CD4-positive, alpha-beta memory T cell (primary cell): ENCODE data around the gene TBC1D2. TPM values are rescaled to one million over a fixed set of nuclear protein-coding genes. Genes with fewer than 3 reads are reported as not detected.

Source experiments
- CTCF ChIA-PET: fragments of 350-600 bp; sonication (Branson Sonifier 250); formaldehyde crosslinking; loops from one replicate; lab custom pipeline; 2021; ENCODE audit warnings: inconsistent platforms; ENCODE audit not compliant: partially characterized antibody; lab: Charles Lee
- POLR2A ChIA-PET: fragments of 350-600 bp; sonication (Branson Sonifier 250); formaldehyde crosslinking; loops from one replicate; lab custom pipeline; 2021; ENCODE audit not compliant: partially characterized antibody; lab: Charles Lee
- DNase-seq, 5 donors: peaks; one replicate each; pipeline versions ENCODE4 v3.0.0 to v3.0.0-alpha.2; 2020 to 2022; ENCODE audit warnings: mixed read lengths in 1 of 5
- H3K27ac ChIP-seq: one replicate; pipeline ENCODE4 v1.7.0; 2013; ENCODE audit warnings: low read depth, low read length
- H3K27me3 ChIP-seq: 2 replicates; pipeline ENCODE4 v1.7.0; 2013; ENCODE audit warnings: mild to moderate bottlenecking, low read length, moderate library complexity; ENCODE audit not compliant: insufficient read depth
- H3K36me3 ChIP-seq: 2 replicates; pipeline ENCODE4 v1.7.0; 2013; ENCODE audit warnings: mild to moderate bottlenecking, low read length, moderate library complexity; ENCODE audit not compliant: insufficient read depth
- H3K4me1 ChIP-seq: 2 replicates; pipeline ENCODE4 v1.7.0; 2013; ENCODE audit warnings: mild to moderate bottlenecking, low read length, moderate library complexity; ENCODE audit not compliant: insufficient read depth
- H3K4me3 ChIP-seq, 2 donors: one replicate each; pipeline ENCODE4 v1.7.0; 2013; ENCODE audit warnings: low read length in 2 of 2, mild to moderate bottlenecking in 1 of 2
- H3K9me3 ChIP-seq, 2 donors: one replicate each; pipeline ENCODE4 v1.7.0; 2013; ENCODE audit warnings: low read length in 2 of 2, control low read depth in 1 of 2; ENCODE audit not compliant: control insufficient read depth in 1 of 2
- H3K27ac Mint-ChIP-seq, 7 donors: one replicate each; pipeline ENCODE4 v1.8.0; 2020 to 2021; ENCODE audit warnings: mixed read lengths in 7 of 7, mild to moderate bottlenecking in 6 of 7, inconsistent platforms in 3 of 7, moderate library complexity in 3 of 7
- H3K27me3 Mint-ChIP-seq, 2 donors: one replicate each; pipeline ENCODE4 v1.8.0; 2020 to 2021; ENCODE audit warnings: mixed read lengths in 2 of 2
- H3K36me3 Mint-ChIP-seq, 2 donors: one replicate each; pipeline ENCODE4 v1.8.0; 2020 to 2021; ENCODE audit warnings: mixed read lengths in 2 of 2, inconsistent platforms in 1 of 2, mild to moderate bottlenecking in 1 of 2
- H3K4me1 Mint-ChIP-seq, 4 donors: one replicate each; pipeline ENCODE4 v1.8.0; 2020 to 2021; ENCODE audit warnings: mixed read lengths in 4 of 4, mild to moderate bottlenecking in 1 of 4
- H3K4me3 Mint-ChIP-seq, 8 donors: one replicate each; pipeline ENCODE4 v1.8.0; 2020 to 2021; ENCODE audit warnings: mixed read lengths in 8 of 8, mild to moderate bottlenecking in 7 of 8, moderate library complexity in 6 of 8, inconsistent platforms in 3 of 8
- H3K9me3 Mint-ChIP-seq, 8 donors: one replicate each; pipeline ENCODE4 v1.8.0; 2020 to 2021; ENCODE audit warnings: mixed read lengths in 8 of 8, mild to moderate bottlenecking in 5 of 8, inconsistent platforms in 3 of 8, moderate library complexity in 1 of 8
- intact Hi-C: fragments of 100-400 bp; cut with micrococcal nuclease; formaldehyde crosslinking; loops from one replicate; pipeline ENCODE4 v1.15.1; 2023
- polyA plus RNA-seq, 2 donors: library from polyadenylated mRNA; unstranded; fragments of 300-500 nt; fragmentation: Illumina TruSeq; gene quantifications; one replicate each; pipeline ENCODE4 v1.2.3, GENCODE V29; 2021
- total RNA-seq, 2 experiments: library from RNA; stranded (reverse); gene quantifications; one replicate each; pipeline ENCODE4 v1.2.3, GENCODE V29; 2021

TBC1D2 gene
- total and polyA plus RNA-seq, 4 experiments from 2014 or later = 2.1 to 11.4 (median 11.1) TPM

DNA sequence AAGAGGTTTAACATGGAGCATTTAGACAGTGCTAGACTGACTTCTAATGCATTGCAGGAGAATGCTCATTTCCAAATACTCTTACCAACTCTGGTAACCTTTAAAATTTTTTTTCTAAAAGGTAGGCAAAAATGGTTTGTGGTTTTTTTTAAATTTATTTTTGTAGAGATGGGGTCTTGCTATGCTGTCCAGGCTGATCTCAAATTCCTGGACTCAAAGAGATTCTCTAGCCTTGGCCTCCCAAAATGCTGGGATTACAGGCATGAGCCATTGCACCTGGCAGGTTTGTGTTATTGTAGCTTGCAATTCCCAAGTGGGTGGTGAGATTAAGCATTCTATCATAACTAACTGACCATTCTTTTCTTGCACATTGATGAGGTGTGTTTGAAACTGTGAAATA is 43.0 kb upstream of the TBC1D2 start:
- H3K36me3 ChIP-seq = no peaks in the 10 kb centered on the region
- no peaks in the 10 kb centered on the region for H3K9me3 ChIP-seq
- ChIA-PET CTCF (interaction anchor here (0.6 to 1.5 kb wide), 2 partner anchors 15 to 16 kb away, joined by 3 read pairs; no protein-coding TSS in a partner anchor), POLR2A (no interaction called here)
- no peaks in the 10 kb centered on the region for H3K9me3 Mint-ChIP-seq
- intact Hi-C loops = no loop called here
- no peak overlapping the region for H3K4me3 ChIP-seq
- no peak overlapping the region for H3K27ac Mint-ChIP-seq
- H3K27me3 Mint-ChIP-seq = peaks cover 1 to 2% of the 10 kb centered on the region in 2 donors
- no peaks in the 10 kb centered on the region for H3K27me3 ChIP-seq
- H3K4me1 ChIP-seq = no peaks in the 10 kb centered on the region
- no peak overlapping the region for H3K4me3 Mint-ChIP-seq
- no peak for DNase-seq
- no peaks in the 10 kb centered on the region for H3K4me1 Mint-ChIP-seq
- H3K36me3 Mint-ChIP-seq = no peaks in the 10 kb centered on the region
- no peak overlapping the region for H3K27ac ChIP-seq

DNA sequence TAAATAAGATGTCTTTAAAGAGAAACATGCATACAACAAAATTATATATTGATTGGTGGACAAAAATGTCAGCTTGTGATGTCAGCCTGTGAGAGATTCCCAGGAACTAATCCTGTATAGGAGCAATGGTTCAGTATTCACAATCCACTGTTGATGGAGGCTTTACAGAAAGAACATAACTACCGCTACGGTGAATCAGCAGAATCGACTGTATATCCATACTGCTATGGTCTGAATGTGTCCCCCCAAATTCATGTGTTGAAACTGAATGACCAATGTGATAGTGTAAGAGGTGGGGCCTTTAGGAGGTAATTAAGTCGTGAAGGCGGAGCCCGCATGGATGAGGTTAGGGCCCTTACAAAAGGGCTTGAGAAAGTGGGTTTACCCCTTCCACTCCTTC is 40.4 kb upstream of the TBC1D2 start:
- H3K9me3 Mint-ChIP-seq = no peaks in the 10 kb centered on the region
- ChIA-PET POLR2A (no interaction called here), CTCF (no interaction called here)
- no peaks in the 10 kb centered on the region for H3K36me3 Mint-ChIP-seq
- H3K4me3 Mint-ChIP-seq = no peak overlapping the region
- no peaks in the 10 kb centered on the region for H3K4me1 ChIP-seq
- H3K4me1 Mint-ChIP-seq = no peaks in the 10 kb centered on the region
- H3K27ac ChIP-seq = no peak overlapping the region
- DNase-seq = no peak
- H3K27me3 ChIP-seq = no peaks in the 10 kb centered on the region
- no peak overlapping the region for H3K4me3 ChIP-seq
- no peaks in the 10 kb centered on the region for H3K36me3 ChIP-seq
- H3K27ac Mint-ChIP-seq = no peak overlapping the region
- no peaks in the 10 kb centered on the region for H3K9me3 ChIP-seq
- H3K27me3 Mint-ChIP-seq = peaks cover 1 to 2% of the 10 kb centered on the region in 2 donors
- intact Hi-C loops = no loop called here

GRCh38 chr9:98291820-98292219 is 36.4 kb upstream of the TBC1D2 start:
- Histone ChIP-seq H3K27ac (no peak overlapping the region), H3K27me3 (no peaks in the 10 kb centered on the region), H3K4me3 (no peak overlapping the region), H3K4me1 (no peaks in the 10 kb centered on the region), H3K9me3 (no peaks in the 10 kb centered on the region), H3K36me3 (no peaks in the 10 kb centered on the region)
- POLR2A ChIA-PET = no interaction called here
- Mint-ChIP-seq H3K4me3 (no peak overlapping the region), H3K27ac (no peak overlapping the region), H3K27me3 (peaks cover 1 to 5% of the 10 kb centered on the region in 2 donors), H3K4me1 (no peaks in the 10 kb centered on the region), H3K9me3 (peaks cover 0 to 2% (median 0%) of the 10 kb centered on the region in 8 donors), H3K36me3 (no peaks in the 10 kb centered on the region)
- CTCF ChIA-PET = no interaction called here
- no peak for DNase-seq
- intact Hi-C loops = no loop called here

DNA sequence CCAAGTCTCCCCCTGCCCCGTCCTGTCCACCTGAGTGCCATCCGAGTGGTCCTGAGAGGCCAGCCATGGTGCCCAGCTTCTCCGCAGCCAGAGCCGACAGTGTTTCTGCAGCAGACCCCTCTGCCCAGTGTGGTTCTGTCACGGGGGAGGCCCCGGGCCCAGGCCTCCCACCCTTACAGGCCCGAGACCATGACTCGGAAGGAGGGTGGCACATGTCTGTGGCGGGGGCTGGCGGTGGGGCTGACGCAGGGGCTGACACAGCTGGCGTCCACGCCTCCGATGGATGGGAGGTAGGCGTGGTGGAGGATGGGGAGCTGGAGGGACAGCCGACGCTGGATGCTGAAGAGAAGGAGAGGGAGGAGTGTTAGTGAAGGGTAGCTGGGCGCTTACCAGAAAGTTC is 35.0 kb upstream of the TBC1D2 start:
- no peak for DNase-seq
- no peak overlapping the region for H3K4me3 Mint-ChIP-seq
- Histone ChIP-seq H3K27me3 (no peaks in the 10 kb centered on the region), H3K36me3 (no peaks in the 10 kb centered on the region), H3K27ac (no peak overlapping the region), H3K4me3 (no peak overlapping the region), H3K9me3 (no peaks in the 10 kb centered on the region), H3K4me1 (no peaks in the 10 kb centered on the region)
- H3K36me3 Mint-ChIP-seq = no peaks in the 10 kb centered on the region
- H3K27me3 Mint-ChIP-seq = peaks cover 1 to 4% of the 10 kb centered on the region in 2 donors
- intact Hi-C loops = no loop called here
- H3K9me3 Mint-ChIP-seq = peaks cover 0 to 2% (median 0%) of the 10 kb centered on the region in 8 donors
- ChIA-PET POLR2A (no interaction called here), CTCF (no interaction called here)
- no peaks in the 10 kb centered on the region for H3K4me1 Mint-ChIP-seq
- H3K27ac Mint-ChIP-seq = no peak overlapping the region

GRCh38 chr9:98289614-98290201 is 34.3 kb upstream of the TBC1D2 start:
- Histone ChIP-seq H3K27me3 (no peaks in the 10 kb centered on the region), H3K27ac (no peak overlapping the region), H3K4me3 (no peak overlapping the region), H3K4me1 (no peaks in the 10 kb centered on the region), H3K36me3 (no peaks in the 10 kb centered on the region), H3K9me3 (no peaks in the 10 kb centered on the region)
- Mint-ChIP-seq H3K27ac (no peak overlapping the region), H3K4me3 (no peak overlapping the region), H3K36me3 (no peaks in the 10 kb centered on the region), H3K4me1 (no peaks in the 10 kb centered on the region), H3K9me3 (peaks cover 0 to 2% (median 0%) of the 10 kb centered on the region in 8 donors), H3K27me3 (peaks cover 1 to 4% of the 10 kb centered on the region in 2 donors)
- ChIA-PET POLR2A (no interaction called here), CTCF (no interaction called here)
- DNase-seq = no peak
- intact Hi-C loops = no loop called here

DNA sequence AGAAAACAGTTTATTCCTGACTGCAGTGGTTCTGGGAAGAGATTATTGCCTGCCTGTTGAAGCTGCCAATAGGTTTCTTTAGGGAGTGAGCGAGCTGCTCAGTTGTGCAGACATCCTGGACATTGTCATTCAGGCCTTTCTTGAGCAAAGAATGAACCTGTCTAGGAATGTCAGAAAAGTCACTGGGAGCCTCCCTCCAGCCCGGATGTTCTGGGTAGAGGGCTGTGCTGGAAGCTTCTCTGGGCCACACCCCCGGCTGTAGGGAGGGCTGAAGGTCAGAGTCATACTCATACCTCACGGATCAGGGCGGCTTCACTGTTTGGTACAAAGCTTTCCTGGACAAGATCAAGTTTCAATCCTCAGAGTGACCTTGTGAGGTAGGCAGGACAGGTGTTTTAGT is 33.4 kb upstream of the TBC1D2 start:
- H3K27ac Mint-ChIP-seq = no peak overlapping the region
- no peaks in the 10 kb centered on the region for H3K4me1 Mint-ChIP-seq
- intact Hi-C loops = no loop called here
- H3K27ac ChIP-seq = no peak overlapping the region
- DNase-seq = no peak
- H3K4me3 Mint-ChIP-seq = no peak overlapping the region
- ChIA-PET CTCF (interaction anchor here (0.5 kb wide), 1 partner anchor 559 kb away, joined by 3 read pairs; no protein-coding TSS in a partner anchor), POLR2A (no interaction called here)
- H3K9me3 ChIP-seq = no peaks in the 10 kb centered on the region
- H3K27me3 ChIP-seq = no peaks in the 10 kb centered on the region
- H3K4me3 ChIP-seq = no peak overlapping the region
- no peaks in the 10 kb centered on the region for H3K36me3 ChIP-seq
- no peaks in the 10 kb centered on the region for H3K4me1 ChIP-seq
- H3K9me3 Mint-ChIP-seq = peaks cover 0 to 2% (median 0%) of the 10 kb centered on the region in 8 donors
- no peaks in the 10 kb centered on the region for H3K36me3 Mint-ChIP-seq
- peaks cover 0 to 4% of the 10 kb centered on the region in 2 donors for H3K27me3 Mint-ChIP-seq

DNA sequence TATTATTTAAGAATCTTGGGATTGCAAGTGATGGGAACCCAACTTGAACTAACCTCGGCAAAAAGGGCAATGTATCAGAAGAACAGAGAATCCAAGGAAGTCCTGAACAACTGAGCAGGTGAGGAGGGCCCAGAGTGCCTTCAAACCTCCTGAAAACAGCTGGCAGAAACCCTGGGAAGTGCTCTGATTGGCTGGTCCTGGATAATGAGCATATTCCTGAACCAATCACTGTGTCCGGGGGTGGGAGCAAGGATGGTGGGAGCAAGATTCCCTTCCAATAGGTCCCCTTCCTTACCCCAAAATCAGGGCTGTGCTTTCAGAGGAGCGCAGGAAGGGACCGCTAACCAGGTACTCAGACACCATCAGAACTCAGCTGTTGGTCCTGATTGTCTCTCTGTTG is 31.9 kb upstream of the TBC1D2 start:
- Mint-ChIP-seq H3K36me3 (no peaks in the 10 kb centered on the region), H3K27ac (no peak overlapping the region), H3K4me3 (no peak overlapping the region), H3K27me3 (peaks cover 2 to 7% of the 10 kb centered on the region in 2 donors), H3K4me1 (no peaks in the 10 kb centered on the region), H3K9me3 (peaks cover 0 to 2% (median 0%) of the 10 kb centered on the region in 8 donors)
- ChIA-PET POLR2A (no interaction called here), CTCF (no interaction called here)
- H3K9me3 ChIP-seq = no peaks in the 10 kb centered on the region
- H3K4me3 ChIP-seq = no peak overlapping the region
- no peaks in the 10 kb centered on the region for H3K4me1 ChIP-seq
- no peak for DNase-seq
- H3K27me3 ChIP-seq = no peaks in the 10 kb centered on the region
- H3K27ac ChIP-seq = no peak overlapping the region
- H3K36me3 ChIP-seq = no peaks in the 10 kb centered on the region
- intact Hi-C loops = no loop called here
